ENCODE measurements around the gene ANTXR1.

Gene ANTXR1

GRCh38 chr2:69210385-69210784 is 197.4 kb downstream of the ANTXR1 start:
- H2AFZ ChIP-seq (ENCODE audit: low read depth): no peak overlapping the region
- no peak overlapping the region for H3K27ac ChIP-seq
- no peak overlapping the region for H3K9ac ChIP-seq
- H3K27me3 ChIP-seq (ENCODE audit: insufficient read depth, low read depth): no peaks in the 10 kb centered on the region
- H3K4me3 ChIP-seq (IDR thresholded peaks at IDR 0.05; ENCODE audit: insufficient read depth, low read depth, low read length): no peak overlapping the region
- no peaks in the 10 kb centered on the region for H3K4me1 ChIP-seq (ENCODE audit: low read depth, poor library complexity, severe bottlenecking)
- H3K79me2 ChIP-seq (ENCODE audit: insufficient read depth, low read depth): no peaks in the 10 kb centered on the region
- H3K36me3 ChIP-seq (ENCODE audit: insufficient read depth): no peaks in the 10 kb centered on the region
- TF ChIP-seq CTCF (conservative IDR thresholded peaks at IDR 0.05; ENCODE audit: low read depth, low read length): no peak
- no peak overlapping the region for H3K4me2 ChIP-seq
- H4K20me1 ChIP-seq (ENCODE audit: insufficient read depth): no peaks in the 10 kb centered on the region

GRCh38 chr2:69211048-69211447 is 198.1 kb downstream of the ANTXR1 start:
- Histone ChIP-seq H3K27ac (no peak overlapping the region), H3K4me1 (ENCODE audit: low read depth, poor library complexity, severe bottlenecking) (no peaks in the 10 kb centered on the region), H3K4me2 (no peak overlapping the region), H3K36me3 (ENCODE audit: insufficient read depth) (no peaks in the 10 kb centered on the region), H3K79me2 (ENCODE audit: insufficient read depth, low read depth) (no peaks in the 10 kb centered on the region), H2AFZ (ENCODE audit: low read depth) (no peak overlapping the region), H4K20me1 (ENCODE audit: insufficient read depth) (no peaks in the 10 kb centered on the region), H3K9ac (no peak overlapping the region), H3K4me3 (IDR thresholded peaks at IDR 0.05; ENCODE audit: insufficient read depth, low read depth, low read length) (no peak overlapping the region), H3K27me3 (ENCODE audit: insufficient read depth, low read depth) (no peaks in the 10 kb centered on the region)
- no peak for TF ChIP-seq CTCF (conservative IDR thresholded peaks at IDR 0.05; ENCODE audit: low read depth, low read length)

GRCh38 chr2:69211686-69212085 is 198.7 kb downstream of the ANTXR1 start:
- Histone ChIP-seq H3K27me3 (ENCODE audit: insufficient read depth, low read depth) (no peaks in the 10 kb centered on the region), H3K4me3 (IDR thresholded peaks at IDR 0.05; ENCODE audit: insufficient read depth, low read depth, low read length) (no peak overlapping the region)

GRCh38 chr2:69212238-69213028 is 199.5 kb downstream of the ANTXR1 start:
- Histone ChIP-seq H2AFZ (ENCODE audit: low read depth) (no peak overlapping the region), H3K4me3 (IDR thresholded peaks at IDR 0.05; ENCODE audit: insufficient read depth, low read depth, low read length) (no peak overlapping the region), H4K20me1 (ENCODE audit: insufficient read depth) (no peaks in the 10 kb centered on the region), H3K27ac (no peak overlapping the region), H3K9ac (no peak overlapping the region), H3K4me2 (no peak overlapping the region), H3K36me3 (ENCODE audit: insufficient read depth) (no peaks in the 10 kb centered on the region), H3K4me1 (ENCODE audit: low read depth, poor library complexity, severe bottlenecking) (no peaks in the 10 kb centered on the region), H3K79me2 (ENCODE audit: insufficient read depth, low read depth) (no peaks in the 10 kb centered on the region), H3K27me3 (ENCODE audit: insufficient read depth, low read depth) (no peaks in the 10 kb centered on the region)
- no peak for TF ChIP-seq CTCF (conservative IDR thresholded peaks at IDR 0.05; ENCODE audit: low read depth, low read length)

More at GRCh38 chr2:69211686-69212085, 198.7 kb downstream of the ANTXR1 start:
- Histone ChIP-seq H3K4me1 (ENCODE audit: low read depth, poor library complexity, severe bottlenecking) (no peaks in the 10 kb centered on the region), H3K27ac (no peak overlapping the region), H4K20me1 (ENCODE audit: insufficient read depth) (no peaks in the 10 kb centered on the region), H3K79me2 (ENCODE audit: insufficient read depth, low read depth) (no peaks in the 10 kb centered on the region), H3K9ac (no peak overlapping the region), H3K36me3 (ENCODE audit: insufficient read depth) (no peaks in the 10 kb centered on the region), H3K4me2 (no peak overlapping the region), H2AFZ (ENCODE audit: low read depth) (no peak overlapping the region)
- TF ChIP-seq CTCF (conservative IDR thresholded peaks at IDR 0.05; ENCODE audit: low read depth, low read length): no peak

Data from KMS-11 (cell line).